ENCODE data around the gene LRRC47.

The LRRC47 gene

DNA sequence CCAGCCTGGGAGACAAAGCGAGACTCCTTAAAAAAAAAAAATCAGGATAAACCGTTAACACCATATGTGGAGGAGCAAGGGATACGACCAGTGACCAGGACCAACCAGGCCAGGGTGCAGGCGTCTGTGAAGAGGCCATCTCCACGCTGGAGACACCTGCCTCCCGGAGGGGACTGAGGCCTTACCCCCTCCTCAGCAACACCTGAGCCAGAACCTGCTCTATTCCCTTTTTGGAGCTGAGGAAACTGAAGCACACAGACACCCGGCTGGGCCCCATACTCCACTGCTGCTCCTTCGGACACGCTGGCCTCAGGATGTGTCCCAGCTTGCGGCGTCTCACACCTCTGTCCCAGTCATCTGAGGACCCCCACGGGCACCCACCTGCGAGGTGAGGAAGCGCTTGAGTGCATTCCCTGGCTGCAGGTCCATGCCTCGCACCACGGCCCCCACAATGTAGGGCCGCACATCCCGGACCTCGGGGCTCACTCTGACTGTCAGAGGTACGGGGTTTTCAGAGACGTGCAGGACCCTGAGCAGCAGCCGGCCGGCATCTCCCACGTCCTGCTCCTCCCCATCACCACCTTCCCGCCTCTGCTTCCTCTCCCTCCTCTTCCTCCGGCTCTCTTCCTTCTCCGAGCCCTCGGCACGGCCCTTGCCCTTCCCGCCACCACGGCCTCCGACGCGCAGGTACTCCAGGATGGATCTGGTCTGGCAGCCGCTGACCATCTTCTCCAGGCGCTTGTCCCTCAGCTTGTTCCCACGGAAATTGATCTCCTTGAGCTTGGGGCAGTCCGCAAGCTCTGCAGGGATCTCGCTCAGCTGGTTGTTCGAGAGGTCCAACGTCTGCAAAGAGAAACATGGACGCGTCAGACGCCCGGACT lies 9.6 kb downstream of the LRRC47 start:
- no peak for DNase-seq (ENCODE audit: low read depth in 2 of 2)

DNA sequence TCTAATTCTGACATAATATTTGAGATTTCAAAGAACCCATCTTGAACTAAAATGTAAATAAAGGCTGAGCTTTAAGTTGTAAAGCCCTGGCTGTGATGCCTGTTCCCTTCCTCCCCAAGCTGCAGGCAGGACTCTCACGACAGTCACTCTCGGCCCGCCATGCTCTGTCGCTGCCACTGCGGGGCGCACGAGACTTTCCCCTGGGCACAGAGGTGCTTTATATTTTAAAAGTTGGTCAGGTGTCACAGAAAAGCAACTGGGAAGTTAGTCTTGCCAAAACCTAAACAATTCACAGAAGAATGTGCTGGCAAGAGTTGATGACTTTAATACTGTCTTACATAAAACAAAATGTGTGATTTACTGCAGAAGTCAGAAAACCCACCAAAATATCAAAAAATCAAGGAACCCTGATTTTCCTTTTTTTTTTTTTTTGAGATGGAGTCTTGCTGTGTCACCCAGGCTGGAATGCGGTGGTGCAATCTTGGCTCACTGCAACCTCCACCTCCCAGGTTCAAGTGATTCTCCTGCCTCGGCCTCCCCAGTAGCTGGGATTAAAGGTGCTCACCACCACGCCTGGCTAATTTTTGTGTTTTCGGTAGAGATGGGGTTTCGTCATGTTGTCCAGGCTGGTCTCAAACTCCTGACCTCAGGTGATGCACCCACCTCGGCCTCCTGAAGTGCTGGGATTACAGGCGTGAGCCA lies 10.7 kb downstream of the LRRC47 start:
- no peak for DNase-seq (ENCODE audit: low read depth in 2 of 2)

DNA sequence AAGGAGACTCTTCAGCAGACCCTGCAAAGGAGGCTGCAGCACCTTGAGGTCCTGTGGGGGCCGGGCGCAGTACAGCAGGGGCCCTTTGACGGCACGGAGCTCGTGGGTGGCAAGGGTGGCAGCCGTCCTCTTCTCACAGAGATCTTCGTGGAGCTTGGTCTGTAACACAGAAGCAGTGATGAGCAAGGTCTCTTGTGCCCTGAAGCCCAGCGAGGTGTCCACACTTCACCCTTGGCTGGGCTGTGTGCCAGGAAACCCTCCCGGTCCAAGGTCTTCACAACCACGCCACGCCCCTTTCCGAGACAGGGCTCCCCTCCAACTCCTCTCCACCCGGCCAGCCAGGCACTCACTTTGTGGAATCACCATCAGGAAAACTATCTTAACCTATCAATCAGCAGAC lies 11.3 kb downstream of the LRRC47 start:
- no peak for DNase-seq (ENCODE audit: low read depth in 2 of 2)

- no peak for DNase-seq (ENCODE audit: low read depth in 2 of 2)
These were observed 12.4 kb downstream of the LRRC47 start for GRCh38 chr1:3783651-3784474.

DNA sequence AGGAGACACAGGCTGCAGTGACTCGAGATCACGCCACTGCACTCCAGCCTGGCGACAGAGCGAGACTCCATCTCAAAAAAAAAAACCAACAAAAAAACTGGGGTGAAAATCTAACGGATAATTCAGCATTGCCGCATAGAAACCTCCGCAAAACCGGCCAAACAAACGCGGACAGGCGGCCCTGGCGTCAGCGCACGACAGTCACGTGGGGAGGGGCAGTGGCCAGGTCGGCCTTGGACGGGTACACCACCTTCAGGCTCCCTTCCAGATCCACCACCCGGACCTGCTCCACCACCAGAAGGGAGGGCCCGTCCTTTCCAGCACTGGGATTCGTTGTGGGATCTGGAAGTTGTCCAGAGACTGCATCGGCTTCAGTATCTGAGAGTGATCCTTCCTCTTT lies 15.4 kb downstream of the LRRC47 start:
- DNase-seq (ENCODE audit: low read depth in 2 of 2): no peak

DNA sequence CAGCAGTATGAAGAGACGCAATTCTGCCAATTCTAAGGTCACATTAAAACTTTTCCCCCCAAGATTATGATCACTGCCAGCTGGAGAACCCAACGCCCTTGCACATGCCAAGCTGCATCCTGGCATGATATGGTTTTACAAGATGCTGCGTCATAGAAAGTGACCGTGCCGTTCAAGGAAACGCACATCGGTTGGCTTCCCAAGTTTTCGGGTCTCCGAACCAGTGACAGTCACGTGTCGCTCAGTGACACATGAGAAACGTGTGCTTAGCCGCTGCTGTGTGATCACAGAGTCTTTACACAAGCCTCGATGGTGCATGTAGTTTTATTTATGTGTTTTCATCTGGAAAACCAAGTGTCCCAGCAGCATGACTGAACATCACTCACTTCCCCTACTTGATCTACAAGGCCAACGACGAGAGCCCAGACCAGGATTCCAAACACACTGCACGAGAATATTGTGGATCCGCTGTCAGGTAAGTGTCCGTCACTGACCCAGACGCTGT lies 16.3 kb downstream of the LRRC47 start:
- no peak for DNase-seq (ENCODE audit: low read depth in 2 of 2)

DNA sequence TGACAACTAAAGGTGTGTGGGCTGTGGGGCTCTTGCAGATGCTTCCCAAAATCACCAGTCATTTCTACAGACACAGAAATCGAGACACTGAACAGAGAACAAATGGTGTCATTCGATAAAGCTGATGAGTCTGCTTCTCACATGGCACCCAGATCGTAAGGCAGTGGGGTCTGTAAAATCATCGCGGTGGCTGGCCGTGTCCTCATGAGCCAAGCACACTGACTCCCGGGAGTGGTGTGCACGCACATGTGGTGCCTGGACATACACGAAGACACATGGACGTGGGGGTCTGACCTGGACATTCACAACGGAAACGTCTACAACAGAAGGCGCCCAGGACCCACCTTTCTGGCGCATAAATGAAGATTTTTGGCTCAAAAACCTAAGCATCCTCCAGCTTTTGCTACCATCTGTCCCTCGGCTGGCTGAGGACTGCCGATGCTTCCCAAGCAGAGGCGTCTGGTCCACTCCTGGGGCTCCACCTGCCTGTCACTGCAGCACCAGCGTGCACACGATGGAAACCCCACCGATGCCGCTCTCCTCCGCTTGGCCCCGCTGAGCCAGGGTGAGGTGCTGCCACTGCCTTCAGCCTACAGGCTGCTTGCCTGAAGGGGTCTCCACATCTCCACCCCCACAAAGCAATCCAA lies 16.9 kb downstream of the LRRC47 start:
- no peak for DNase-seq (ENCODE audit: low read depth in 2 of 2)

DNA sequence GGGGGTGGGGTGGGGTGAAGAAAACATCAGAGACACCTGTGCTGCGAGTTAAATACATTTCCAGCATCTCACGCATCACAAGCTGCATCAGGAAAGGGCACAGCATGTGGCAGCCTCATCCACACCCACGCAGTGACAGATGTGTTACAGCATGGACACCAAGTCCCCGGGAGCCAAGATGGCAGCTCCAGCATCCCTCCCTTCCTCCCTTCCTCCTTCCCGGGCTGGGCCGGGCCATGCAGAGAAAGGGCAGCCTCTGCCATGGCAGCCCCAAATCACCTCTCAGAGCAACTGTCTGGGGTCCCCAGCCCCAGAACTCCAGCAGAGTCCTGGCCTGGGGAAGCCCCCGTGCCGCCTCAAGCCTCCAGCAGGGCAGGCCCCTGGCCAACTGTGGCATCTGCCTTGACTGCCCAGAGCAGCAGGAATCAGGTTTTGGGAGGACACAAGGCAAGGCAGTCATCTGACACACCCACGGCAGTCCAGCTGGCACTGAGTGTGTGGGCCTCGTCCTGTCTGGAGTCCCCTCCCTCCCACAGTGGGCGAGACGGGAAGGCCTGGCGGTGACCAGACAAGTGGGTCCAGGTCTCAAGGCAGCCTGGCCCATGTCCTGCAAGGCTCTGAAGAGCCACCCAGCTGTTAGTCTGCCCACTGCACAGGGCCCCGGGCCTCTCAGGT lies 17.6 kb downstream of the LRRC47 start:
- DNase-seq (ENCODE audit: low read depth in 2 of 2): no peak

- no peak for DNase-seq (ENCODE audit: low read depth in 2 of 2)
These were observed 18.4 kb downstream of the LRRC47 start for GRCh38 chr1:3777647-3778589.

DNA sequence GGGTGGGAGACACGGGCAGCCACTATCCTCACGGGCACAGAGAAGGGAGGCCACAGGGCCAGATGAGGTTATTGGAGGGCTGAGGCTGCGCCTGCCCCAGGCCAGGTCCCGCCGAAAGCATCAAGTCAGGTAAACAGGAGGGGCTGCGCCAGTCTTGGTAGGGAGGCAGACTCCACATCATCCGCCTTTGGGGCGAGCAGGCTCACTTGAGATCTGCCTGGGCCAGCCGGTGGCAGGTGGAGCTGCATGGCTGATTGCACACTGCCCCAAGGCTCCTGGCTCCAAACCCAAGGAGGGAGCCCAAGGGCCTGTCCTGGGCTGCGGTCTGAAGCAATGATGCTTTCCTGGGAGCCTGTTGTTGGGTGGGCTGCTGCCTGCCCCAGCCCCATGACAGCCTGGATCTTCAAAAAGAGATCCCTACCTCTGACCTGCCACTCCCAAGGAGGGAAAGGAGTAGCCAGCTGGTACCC lies 19.2 kb downstream of the LRRC47 start:
- no peak for DNase-seq (ENCODE audit: low read depth in 2 of 2)

DNA sequence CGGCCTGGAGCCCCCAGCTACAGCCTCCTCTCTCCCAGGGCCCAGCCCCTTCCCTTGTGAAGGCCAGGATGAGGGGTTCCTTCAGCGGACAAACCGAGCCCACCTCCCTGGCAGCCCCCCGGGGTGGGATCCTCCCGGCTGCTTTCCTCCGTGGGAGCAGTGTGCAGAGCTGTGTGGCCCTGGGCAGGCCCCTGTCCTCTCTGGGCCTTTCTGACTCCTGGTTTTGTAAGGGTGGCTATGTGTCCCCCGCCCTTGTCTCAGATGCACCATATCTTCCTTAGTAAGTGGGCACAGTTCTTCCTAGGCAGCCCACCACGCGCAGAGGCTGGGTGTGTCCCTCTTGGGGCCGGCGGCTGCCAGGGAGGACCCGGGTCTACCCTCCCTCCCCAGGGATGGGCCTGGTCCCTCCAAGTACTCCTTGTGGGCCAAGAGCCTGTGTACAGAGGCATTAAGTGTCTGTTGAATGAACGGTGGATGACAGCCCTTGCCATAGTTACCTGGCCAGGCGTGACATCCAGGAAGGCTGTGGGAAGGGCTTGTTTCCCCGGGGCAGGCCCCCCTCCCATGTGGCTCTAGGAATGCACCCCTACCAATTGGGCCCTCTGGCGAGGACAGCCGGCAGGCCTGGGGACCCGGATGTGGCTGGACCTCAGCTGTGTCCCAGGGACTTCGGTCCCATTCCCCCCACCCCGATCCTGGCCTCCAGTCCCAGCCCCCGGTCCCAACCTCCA lies 19.9 kb downstream of the LRRC47 start:
- no peak for DNase-seq (ENCODE audit: low read depth in 2 of 2)

DNA sequence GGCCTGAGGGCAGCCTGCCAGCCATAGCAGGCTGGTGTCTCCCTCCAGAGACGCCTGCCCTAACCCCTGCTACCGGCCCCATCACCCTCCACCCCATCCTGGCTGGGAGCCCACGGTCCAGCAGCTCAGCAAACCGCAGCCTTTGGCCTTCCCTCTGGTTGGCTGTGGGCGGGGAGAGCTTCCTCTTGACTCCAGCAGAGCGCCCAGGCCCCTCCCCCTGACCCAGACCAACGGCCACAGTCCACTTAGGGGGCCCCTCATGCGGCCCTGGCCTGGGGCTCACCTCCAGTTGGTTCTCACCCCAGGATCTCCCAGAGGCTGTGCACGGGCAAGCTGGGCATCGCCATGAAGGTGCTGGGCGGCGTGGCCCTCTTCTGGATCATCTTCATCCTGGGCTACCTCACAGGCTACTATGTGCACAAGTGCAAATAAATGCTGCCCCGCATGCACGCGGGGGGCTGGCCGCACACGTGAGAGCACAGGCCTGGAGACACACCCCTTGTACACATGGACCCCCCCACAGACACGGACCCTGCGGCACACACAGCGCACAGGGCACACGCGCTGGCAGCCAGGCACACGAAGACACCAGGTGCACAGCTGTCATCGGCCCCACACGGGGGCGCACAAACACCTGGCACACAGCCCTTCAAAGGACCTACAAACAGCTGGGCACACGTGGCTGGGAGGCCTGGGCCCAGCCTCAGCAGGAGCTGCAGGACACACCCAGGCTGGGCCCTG lies 20.6 kb downstream of the LRRC47 start:
- no peak for DNase-seq (ENCODE audit: low read depth in 2 of 2)

GRCh38 chr1:3774946-3775489 lies 21.3 kb downstream of the LRRC47 start:
- DNase-seq (ENCODE audit: low read depth in 2 of 2): no peak

DNA sequence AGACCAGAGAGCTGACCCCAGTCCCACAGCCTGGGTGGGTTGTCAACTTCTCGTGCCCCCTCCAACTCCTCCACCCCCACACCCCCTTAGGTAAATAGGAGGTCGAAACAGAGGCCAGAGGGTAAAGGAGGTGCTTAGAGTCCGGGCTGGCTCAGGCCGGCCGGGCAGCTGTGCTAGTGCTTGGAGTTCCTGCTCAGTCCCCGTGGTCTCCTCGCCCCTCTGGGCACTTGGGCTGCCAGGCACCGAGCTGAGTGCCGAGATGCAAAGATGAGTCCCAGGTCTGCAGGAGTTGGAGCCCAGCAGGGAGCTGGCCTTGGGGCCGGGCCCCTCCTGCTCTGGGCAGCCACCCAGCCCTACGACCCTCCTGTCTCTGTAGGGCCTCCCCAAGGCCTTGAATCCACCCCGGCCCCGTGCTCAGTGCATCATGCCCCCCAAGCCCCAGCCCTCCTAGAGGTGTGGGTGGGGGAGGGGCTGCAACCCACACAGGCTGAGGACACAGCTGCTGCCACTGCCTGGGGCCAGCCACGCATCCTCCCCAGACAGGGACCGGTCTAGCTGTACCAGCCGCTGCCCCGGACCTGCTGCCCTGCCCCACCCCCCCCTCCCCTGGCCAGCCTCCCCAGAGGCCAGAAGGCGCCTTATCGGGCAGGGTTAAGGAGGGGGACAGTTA lies 21.9 kb downstream of the LRRC47 start:
- DNase-seq (ENCODE audit: low read depth in 2 of 2): no peak

DNA sequence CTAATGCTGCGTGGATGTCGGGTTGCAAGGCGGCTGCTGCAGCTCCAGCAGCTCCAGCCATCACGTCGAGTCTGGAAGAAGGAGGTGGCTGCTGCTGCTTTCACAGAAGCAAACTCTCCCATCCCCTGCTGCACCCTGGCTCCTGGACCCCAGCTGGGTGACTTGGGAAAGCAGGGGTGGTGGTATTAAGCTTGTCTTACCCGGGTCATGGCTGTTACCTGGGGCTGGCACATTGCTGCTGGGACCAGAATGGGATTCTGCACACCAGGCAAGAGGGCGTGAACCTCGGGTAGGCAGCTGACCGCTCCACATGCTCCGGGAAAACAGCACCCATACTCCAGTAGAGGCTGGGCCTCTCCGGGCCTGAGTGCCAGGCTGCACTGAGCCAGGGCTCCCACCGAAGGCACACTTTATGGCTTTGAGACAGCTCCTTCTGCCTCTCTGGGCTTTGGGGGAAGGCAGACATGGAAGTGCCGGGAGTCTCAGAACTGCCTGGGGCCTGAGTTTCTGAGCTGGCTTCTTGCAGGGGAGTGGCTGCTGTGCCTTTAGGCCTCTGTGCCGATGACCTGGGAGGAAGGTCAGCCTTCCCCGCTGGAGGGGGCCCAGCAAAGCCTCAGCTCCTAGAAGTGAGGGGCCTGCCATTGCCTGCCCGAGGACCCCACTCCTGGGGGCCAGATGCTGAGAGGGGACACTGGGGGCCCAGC lies 22.6 kb downstream of the LRRC47 start:
- DNase-seq (ENCODE audit: low read depth in 2 of 2): no peak

DNA sequence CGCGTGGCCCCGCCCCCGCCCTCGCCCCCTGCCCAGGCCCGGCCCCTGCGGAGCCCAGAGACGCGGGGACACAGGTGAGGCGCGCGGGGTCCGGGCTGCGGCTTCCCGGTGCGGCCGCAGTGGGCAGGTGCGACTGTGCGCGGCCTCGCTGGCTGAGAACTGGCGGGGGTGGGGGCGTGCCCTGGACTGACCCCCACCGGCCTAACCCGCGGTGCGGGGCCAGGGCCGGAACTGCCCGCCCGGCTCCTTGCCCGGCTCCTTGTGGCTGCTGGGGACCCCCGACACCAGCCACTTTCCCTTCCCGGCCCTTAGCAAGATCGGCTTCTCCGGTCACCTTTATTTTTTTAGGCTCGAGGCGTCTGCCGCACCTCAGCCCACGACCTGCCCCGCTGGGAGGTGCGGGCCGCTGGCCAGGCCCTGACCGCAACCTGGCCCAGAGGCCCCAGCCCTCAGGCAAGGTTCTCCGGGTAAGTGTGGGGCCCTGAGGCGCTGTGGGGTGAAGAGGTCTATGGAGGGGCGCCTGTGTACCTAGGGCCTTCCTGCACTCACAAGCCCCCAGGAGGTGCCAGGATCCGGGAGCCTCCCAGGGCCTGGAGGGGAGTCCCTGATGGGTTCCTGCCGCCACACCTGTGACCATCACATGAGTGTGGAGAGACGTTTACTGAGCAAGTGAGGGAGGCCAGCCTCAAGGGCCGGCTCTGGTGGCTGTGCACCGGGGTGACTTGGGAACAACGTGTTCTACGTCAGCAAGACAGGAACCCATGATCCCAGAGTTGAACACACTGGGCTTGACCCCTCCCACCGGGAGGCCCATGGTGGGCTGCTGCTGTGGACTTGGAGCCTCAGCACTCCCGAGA lies 23.4 kb downstream of the LRRC47 start, which contains the start of gene SMIM1:
SMIM1 (plus strand) TSS at position 35 of the 857 bp plus-strand sequence. CDS start 2,625 bp downstream, outside the sequence.
- no peak for DNase-seq (ENCODE audit: low read depth in 2 of 2)
